ENCODE data around the gene SMAD3.
"Not testable (repeated sequence)": the region's sequence is repeated elsewhere in the genome, so short reads cannot be mapped to it uniquely, and the experiment has no call there.

GRCh38 chr15:67028440-67028839 is 37.0 kb upstream of the SMAD3 start:
- TF ChIP-seq CTCF (IDR thresholded peaks at IDR 0.05); POLR2AphosphoS5 (IDR thresholded peaks at IDR 0.05; ENCODE audit: insufficient read depth in 1 of 2, low read depth in 1 of 2): not testable (repeated sequence)
